ENCODE results near the gene USP3. TPM values are rescaled to one million over a fixed set of nuclear protein-coding genes. Genes with fewer than 3 reads are reported as not detected.
A peak's percentile ranks its signal among the peaks of the same experiment; 100 is the strongest.

Gene USP3
- total RNA-seq, 1 donor from 2014 or later: 46.3 TPM

GRCh38 chr15:63502137-63502766, 2.1 kb upstream of the USP3 start:
- TF ChIP-seq CTCF (IDR thresholded peaks at IDR 0.05; ENCODE audit: insufficient read depth, low read length, poor library complexity, severe bottlenecking): no peak
- Histone ChIP-seq H3K36me3 (ENCODE audit: control insufficient read depth, insufficient read depth, low read length) (no peaks in the 10 kb centered on the region), H3K27me3 (ENCODE audit: control insufficient read depth, insufficient read depth, low read length) (no peaks in the 10 kb centered on the region), H3K4me3 (ENCODE audit: low read depth, low read length) (no peak overlapping the region)
- DNase-seq (ENCODE audit: low read depth): no peak

- TF ChIP-seq CTCF (IDR thresholded peaks at IDR 0.05; ENCODE audit: insufficient read depth, low read length, poor library complexity, severe bottlenecking): no peak
- H3K4me3 ChIP-seq (ENCODE audit: low read depth, low read length): peak overlapping the region; percentile 54
- DNase-seq (ENCODE audit: low read depth): peak; percentile 89
- no peaks in the 10 kb centered on the region for H3K27me3 ChIP-seq (ENCODE audit: control insufficient read depth, insufficient read depth, low read length)
- no peaks in the 10 kb centered on the region for H3K36me3 ChIP-seq (ENCODE audit: control insufficient read depth, insufficient read depth, low read length)
Measured at GRCh38 chr15:63502843-63503738, 1.3 kb upstream of the USP3 start.

- Histone ChIP-seq H3K27me3 (ENCODE audit: control insufficient read depth, insufficient read depth, low read length) (no peaks in the 10 kb centered on the region), H3K4me3 (ENCODE audit: low read depth, low read length) (peak overlapping the region; percentile 54), H3K36me3 (ENCODE audit: control insufficient read depth, insufficient read depth, low read length) (no peaks in the 10 kb centered on the region)
- no peak for TF ChIP-seq CTCF (IDR thresholded peaks at IDR 0.05; ENCODE audit: insufficient read depth, low read length, poor library complexity, severe bottlenecking)
- peak; percentile 74 for DNase-seq (ENCODE audit: low read depth)
Measured at GRCh38 chr15:63503739-63504246, 600 bp upstream of the USP3 start.

GRCh38 chr15:63504979-63505841, 817 bp downstream of the USP3 start:
- H3K4me3 ChIP-seq (ENCODE audit: low read depth, low read length): peak overlapping the region; percentile 69
- no peaks in the 10 kb centered on the region for H3K36me3 ChIP-seq (ENCODE audit: control insufficient read depth, insufficient read depth, low read length)
- H3K27me3 ChIP-seq (ENCODE audit: control insufficient read depth, insufficient read depth, low read length): no peaks in the 10 kb centered on the region
- TF ChIP-seq CTCF (IDR thresholded peaks at IDR 0.05; ENCODE audit: insufficient read depth, low read length, poor library complexity, severe bottlenecking): peak; percentile 6
- DNase-seq (ENCODE audit: low read depth): no peak

- Histone ChIP-seq H3K36me3 (ENCODE audit: control insufficient read depth, insufficient read depth, low read length) (no peaks in the 10 kb centered on the region), H3K27me3 (ENCODE audit: control insufficient read depth, insufficient read depth, low read length) (no peaks in the 10 kb centered on the region), H3K4me3 (ENCODE audit: low read depth, low read length) (peak overlapping the region; percentile 69)
- TF ChIP-seq CTCF (IDR thresholded peaks at IDR 0.05; ENCODE audit: insufficient read depth, low read length, poor library complexity, severe bottlenecking): no peak
- DNase-seq (ENCODE audit: low read depth): no peak
Measured at GRCh38 chr15:63505842-63506222, 1.4 kb downstream of the USP3 start.
